ENCODE results near the gene CAPN10.

The CAPN10 gene

GRCh38 chr2:240574386-240575100, 12.0 kb upstream of the CAPN10 start:
- no peak for DNase-seq (ENCODE audit: low read depth in 2 of 2)

- no peak for DNase-seq (ENCODE audit: low read depth in 2 of 2)
These were observed 11.2 kb upstream of the CAPN10 start for GRCh38 chr2:240575101-240575965.

GRCh38 chr2:240576036-240576435, 10.5 kb upstream of the CAPN10 start:
- no peak for DNase-seq (ENCODE audit: low read depth in 2 of 2)

GRCh38 chr2:240576436-240577205, 9.9 kb upstream of the CAPN10 start:
- DNase-seq (ENCODE audit: low read depth in 2 of 2): no peak

- DNase-seq (ENCODE audit: low read depth in 2 of 2): no peak
These were observed 9.0 kb upstream of the CAPN10 start for GRCh38 chr2:240577281-240578109.

- no peak for DNase-seq (ENCODE audit: low read depth in 2 of 2)
These were observed 8.5 kb upstream of the CAPN10 start for GRCh38 chr2:240578110-240578450.

GRCh38 chr2:240578488-240578887, 8.0 kb upstream of the CAPN10 start:
- no peak for DNase-seq (ENCODE audit: low read depth in 2 of 2)

GRCh38 chr2:240579071-240579762, 7.3 kb upstream of the CAPN10 start:
- no peak for DNase-seq (ENCODE audit: low read depth in 2 of 2)

GRCh38 chr2:240579771-240580614, 6.5 kb upstream of the CAPN10 start:
- peak; percentile 50 to 52 for DNase-seq (ENCODE audit: low read depth in 2 of 2)

GRCh38 chr2:240581811-240582210, 4.7 kb upstream of the CAPN10 start:
- DNase-seq (ENCODE audit: low read depth in 2 of 2): no peak

- DNase-seq (ENCODE audit: low read depth in 2 of 2): no peak
These were observed 3.8 kb upstream of the CAPN10 start for GRCh38 chr2:240582781-240583180.

- no peak for DNase-seq (ENCODE audit: low read depth in 2 of 2)
These were observed 2.8 kb upstream of the CAPN10 start for GRCh38 chr2:240583774-240584173.

GRCh38 chr2:240584486-240585031, 2.0 kb upstream of the CAPN10 start:
- no peak for DNase-seq (ENCODE audit: low read depth in 2 of 2)

GRCh38 chr2:240585101-240585500, 1.4 kb upstream of the CAPN10 start:
- no peak for DNase-seq (ENCODE audit: low read depth in 2 of 2)

GRCh38 chr2:240585681-240586197, 795 bp upstream of the CAPN10 start:
- DNase-seq (ENCODE audit: low read depth in 2 of 2): no peak

- peak in 1 of 2 donors; percentile 46 for DNase-seq (ENCODE audit: low read depth in 2 of 2)
These were observed 626 bp downstream of the CAPN10 start for GRCh38 chr2:240586919-240587800.

- no peak for DNase-seq (ENCODE audit: low read depth in 2 of 2)
These were observed 1.6 kb downstream of the CAPN10 start for GRCh38 chr2:240588006-240588655.

- DNase-seq (ENCODE audit: low read depth in 2 of 2): no peak
These were observed 2.1 kb downstream of the CAPN10 start for GRCh38 chr2:240588669-240589068.
